Lower leg skin (tissue), 4 donors: ENCODE results near the gene ZNF692. TPM values are rescaled to one million over a fixed set of nuclear protein-coding genes. Genes with fewer than 3 reads are reported as not detected.
A peak's percentile ranks its signal among the peaks of the same experiment; 100 is the strongest.

Experiments
- DNase-seq, 2 donors: peaks; one replicate each; pipeline ENCODE4 v3.0.0-alpha.2; 2019; ENCODE audit warnings: low spot score in 2 of 2
- H3K4me3 ChIP-seq: fragments of 200-600 bp; sonication (generic); 2 replicates; pipeline ENCODE4 v1.5.1; 2017; ENCODE audit warnings: mild to moderate bottlenecking, low read depth; ENCODE audit not compliant: poor library complexity, severe bottlenecking
- CTCF ChIP-seq, 3 donors: fragments of 450-650 bp; IDR thresholded peaks; one replicate each; pipeline ENCODE4 v1.5.1; 2016; ENCODE audit warnings: antibody characterized with exemption in 3 of 3, mild to moderate bottlenecking in 3 of 3, moderate library complexity in 2 of 3
- POLR2A ChIP-seq, 2 donors: fragments of 450-650 bp; IDR thresholded peaks; one replicate each; pipeline ENCODE4 v1.6.1; 2016 to 2017; ENCODE audit warnings: antibody characterized with exemption in 2 of 2, mild to moderate bottlenecking in 1 of 2, moderate library complexity in 1 of 2
- WGBS, 2 donors: methylation state at CpG; one replicate each; pipeline ENCODE4 v1.1.5; 2018; 5-methylcytosine and 5-hydroxymethylcytosine counted together
- intact Hi-C: fragments of 100-400 bp; cut with DNase I; formaldehyde crosslinking; loops from one replicate; pipeline ENCODE4 v1.15.0; 2023; ENCODE audit warnings: low total_unique reads
- total RNA-seq, 4 donors: library from RNA; depleted of rRNA; stranded (reverse); fragments of >200 nt; gene quantifications; one replicate each; pipeline ENCODE4 v1.1.0, GENCODE V29; 2016

The ZNF692 gene
- total RNA-seq, 4 donors from 2014 or later: 46.3 to 90.2 (median 65.2) TPM

DNA sequence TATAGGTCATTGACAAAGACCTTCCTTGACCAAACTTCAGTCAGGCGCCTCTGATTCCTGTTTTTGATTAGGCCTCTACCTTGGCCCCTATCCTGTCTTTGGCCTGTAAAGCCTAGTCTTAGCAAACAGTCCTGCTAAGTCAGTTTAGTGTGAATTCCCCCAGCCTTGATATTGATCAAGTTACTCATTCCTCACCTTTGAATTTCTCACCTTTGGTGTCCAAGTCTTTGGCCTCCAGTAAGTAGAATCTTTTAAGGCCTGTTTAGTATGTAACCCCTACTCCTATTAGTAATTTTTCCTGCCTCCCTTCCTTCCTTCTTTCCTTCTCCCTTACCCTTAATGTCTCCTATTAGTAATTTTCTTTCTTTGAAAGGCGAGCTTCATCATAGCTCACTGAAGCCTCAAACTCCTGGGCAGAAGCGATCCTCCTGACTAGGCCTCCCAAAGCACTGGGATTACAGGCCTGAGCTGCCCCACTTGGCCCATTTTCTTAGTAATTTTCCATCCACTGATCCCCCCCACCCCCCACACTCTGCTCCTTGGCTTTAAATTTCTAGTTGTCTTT lies 13.0 kb upstream of the ZNF692 start:
- H3K4me3 ChIP-seq: no peak overlapping the region
- WGBS, 2 donors: 98% methylated on average over 3 of the region's 3 CpGs
- no peak for TF ChIP-seq POLR2A (IDR thresholded peaks at IDR 0.05)
- TF ChIP-seq CTCF (IDR thresholded peaks at IDR 0.05): no peak
- intact Hi-C loops: no loop called here
- no peak for DNase-seq

GRCh38 chr1:248862998-248863881 lies 4.4 kb upstream of the ZNF692 start:
- peak; percentile 81 to 97 for DNase-seq

DNA sequence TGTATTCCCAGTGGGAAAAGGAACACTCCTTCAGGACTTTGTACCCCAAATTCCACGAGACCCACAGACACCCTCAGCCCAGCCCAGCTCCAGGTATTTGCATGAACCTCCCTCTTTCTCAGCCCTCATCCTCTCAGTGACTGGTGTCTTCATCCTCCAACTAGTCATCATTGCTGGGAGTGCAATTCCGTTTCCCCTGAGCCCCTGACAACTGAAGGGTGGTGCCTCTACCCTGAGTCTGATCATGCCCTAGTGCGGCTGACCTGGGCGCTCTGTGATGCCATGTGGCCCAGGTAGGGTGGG lies 3.8 kb upstream of the ZNF692 start:
- no peak for TF ChIP-seq CTCF (IDR thresholded peaks at IDR 0.05)
- no peak for TF ChIP-seq POLR2A (IDR thresholded peaks at IDR 0.05)
- no peak for DNase-seq
- intact Hi-C loops: no loop called here
- WGBS, 2 donors: 15 to 21% methylated on average over 3 to 4 of the region's 4 CpGs
- peak overlapping the region; percentile 37 for H3K4me3 ChIP-seq

More at GRCh38 chr1:248862998-248863881, 4.4 kb upstream of the ZNF692 start:
- H3K4me3 ChIP-seq: peak overlapping the region; percentile 37
- TF ChIP-seq POLR2A (IDR thresholded peaks at IDR 0.05) (no peak), CTCF (IDR thresholded peaks at IDR 0.05) (no peak)
- 6 to 8% methylated on average over 31 to 37 of the region's 46 CpGs for WGBS, 2 donors
- intact Hi-C loops: no loop called here

GRCh38 chr1:248861616-248862015 lies 2.7 kb upstream of the ZNF692 start:
- WGBS, 2 donors: 88 to 95% methylated on average over 2 of the region's 2 CpGs
- no peak for DNase-seq
- TF ChIP-seq POLR2A (IDR thresholded peaks at IDR 0.05) (no peak), CTCF (IDR thresholded peaks at IDR 0.05) (no peak)
- no peak overlapping the region for H3K4me3 ChIP-seq
- intact Hi-C loops: no loop called here

- intact Hi-C loops: no loop called here
- 46 to 49% methylated on average over 4 of the region's 4 CpGs for WGBS, 2 donors
- TF ChIP-seq CTCF (IDR thresholded peaks at IDR 0.05): no peak
- TF ChIP-seq POLR2A (IDR thresholded peaks at IDR 0.05): no peak
- no peak overlapping the region for H3K4me3 ChIP-seq
- no peak for DNase-seq
Observed at GRCh38 chr1:248860007-248860406, 1.1 kb upstream of the ZNF692 start.
